ENCODE measurements around the gene IKZF2.

DNA sequence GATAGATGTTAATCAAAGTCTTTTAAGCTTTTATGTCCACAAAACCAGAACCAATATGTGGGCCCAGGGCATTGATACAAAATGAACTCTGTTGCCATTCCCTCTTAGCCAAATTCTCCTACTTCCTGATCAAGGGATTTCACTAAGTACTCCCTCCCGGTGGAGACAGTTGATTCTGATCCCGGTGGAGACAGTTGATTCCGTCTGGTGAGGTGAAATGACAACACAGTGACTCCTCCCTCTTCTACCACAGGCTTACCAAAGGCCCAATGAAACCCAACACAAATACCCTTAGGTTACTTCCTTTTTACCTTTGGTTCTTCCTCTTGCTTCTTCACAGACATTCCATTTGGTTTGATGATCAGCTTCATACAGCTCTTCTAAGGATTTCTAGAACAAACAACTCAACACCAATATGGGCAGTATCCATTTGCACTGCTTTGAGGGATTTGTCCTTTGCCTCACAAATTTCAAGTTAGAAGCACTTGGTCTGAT is 153.8 kb downstream of the IKZF2 start:
- TF ChIP-seq, protein P1, sequence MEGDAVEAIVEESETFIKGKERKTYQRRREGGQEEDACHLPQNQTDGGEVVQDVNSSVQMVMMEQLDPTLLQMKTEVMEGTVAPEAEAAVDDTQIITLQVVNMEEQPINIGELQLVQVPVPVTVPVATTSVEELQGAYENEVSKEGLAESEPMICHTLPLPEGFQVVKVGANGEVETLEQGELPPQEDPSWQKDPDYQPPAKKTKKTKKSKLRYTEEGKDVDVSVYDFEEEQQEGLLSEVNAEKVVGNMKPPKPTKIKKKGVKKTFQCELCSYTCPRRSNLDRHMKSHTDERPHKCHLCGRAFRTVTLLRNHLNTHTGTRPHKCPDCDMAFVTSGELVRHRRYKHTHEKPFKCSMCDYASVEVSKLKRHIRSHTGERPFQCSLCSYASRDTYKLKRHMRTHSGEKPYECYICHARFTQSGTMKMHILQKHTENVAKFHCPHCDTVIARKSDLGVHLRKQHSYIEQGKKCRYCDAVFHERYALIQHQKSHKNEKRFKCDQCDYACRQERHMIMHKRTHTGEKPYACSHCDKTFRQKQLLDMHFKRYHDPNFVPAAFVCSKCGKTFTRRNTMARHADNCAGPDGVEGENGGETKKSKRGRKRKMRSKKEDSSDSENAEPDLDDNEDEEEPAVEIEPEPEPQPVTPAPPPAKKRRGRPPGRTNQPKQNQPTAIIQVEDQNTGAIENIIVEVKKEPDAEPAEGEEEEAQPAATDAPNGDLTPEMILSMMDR (IDR thresholded peaks at IDR 0.05; ENCODE audit: insufficient read depth, low read length), result no peak
- TF ChIP-seq, protein P2, sequence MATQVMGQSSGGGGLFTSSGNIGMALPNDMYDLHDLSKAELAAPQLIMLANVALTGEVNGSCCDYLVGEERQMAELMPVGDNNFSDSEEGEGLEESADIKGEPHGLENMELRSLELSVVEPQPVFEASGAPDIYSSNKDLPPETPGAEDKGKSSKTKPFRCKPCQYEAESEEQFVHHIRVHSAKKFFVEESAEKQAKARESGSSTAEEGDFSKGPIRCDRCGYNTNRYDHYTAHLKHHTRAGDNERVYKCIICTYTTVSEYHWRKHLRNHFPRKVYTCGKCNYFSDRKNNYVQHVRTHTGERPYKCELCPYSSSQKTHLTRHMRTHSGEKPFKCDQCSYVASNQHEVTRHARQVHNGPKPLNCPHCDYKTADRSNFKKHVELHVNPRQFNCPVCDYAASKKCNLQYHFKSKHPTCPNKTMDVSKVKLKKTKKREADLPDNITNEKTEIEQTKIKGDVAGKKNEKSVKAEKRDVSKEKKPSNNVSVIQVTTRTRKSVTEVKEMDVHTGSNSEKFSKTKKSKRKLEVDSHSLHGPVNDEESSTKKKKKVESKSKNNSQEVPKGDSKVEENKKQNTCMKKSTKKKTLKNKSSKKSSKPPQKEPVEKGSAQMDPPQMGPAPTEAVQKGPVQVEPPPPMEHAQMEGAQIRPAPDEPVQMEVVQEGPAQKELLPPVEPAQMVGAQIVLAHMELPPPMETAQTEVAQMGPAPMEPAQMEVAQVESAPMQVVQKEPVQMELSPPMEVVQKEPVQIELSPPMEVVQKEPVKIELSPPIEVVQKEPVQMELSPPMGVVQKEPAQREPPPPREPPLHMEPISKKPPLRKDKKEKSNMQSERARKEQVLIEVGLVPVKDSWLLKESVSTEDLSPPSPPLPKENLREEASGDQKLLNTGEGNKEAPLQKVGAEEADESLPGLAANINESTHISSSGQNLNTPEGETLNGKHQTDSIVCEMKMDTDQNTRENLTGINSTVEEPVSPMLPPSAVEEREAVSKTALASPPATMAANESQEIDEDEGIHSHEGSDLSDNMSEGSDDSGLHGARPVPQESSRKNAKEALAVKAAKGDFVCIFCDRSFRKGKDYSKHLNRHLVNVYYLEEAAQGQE (IDR thresholded peaks at IDR 0.05; ENCODE audit: insufficient replicate concordance, low read depth), result no peak

All from HL-60 (cell line).